K562 (cell line): ENCODE measurements around the gene MYL5. TPM values are rescaled to one million over a fixed set of nuclear protein-coding genes. Genes with fewer than 3 reads are reported as not detected.
A peak's percentile ranks its signal among the peaks of the same experiment; 100 is the strongest.

ENCODE experiments used
- ATAC-seq: fragments of 200-7000 bp; cut with Tn5 transposase; 3 replicates; pipeline ENCODE4 v1.9.1; 2020; ENCODE audit warnings: moderate library complexity
- BruUV-seq: library from RNA; stranded (reverse); fragments of 400-500 nt; replicated peaks from 2 replicates; lab custom pipeline; 2021; lab: Mats Ljungman, UMichigan
- CTCF ChIA-PET: fragments of 300-600 bp; formaldehyde crosslinking; extraction: SDS; loops from one replicate; lab custom pipeline; 2021; ENCODE audit warnings: low intra/inter-chr PET ratio; lab: Yijun Ruan, JAX
- POLR2A ChIA-PET: fragments of 300-600, 350-650 bp; sonication (Branson Sonifier 250); formaldehyde crosslinking; extraction: SDS; loops from one replicate; lab custom pipeline; 2021; ENCODE audit warnings: antibody characterized with exemption, inconsistent platforms; lab: Yijun Ruan, JAX
- DNase-seq, 4 experiments: peaks; one replicate each; pipeline versions ENCODE4 v3.0.0 to v3.0.0-alpha.2; 2011 to 2018; ENCODE audit warnings: low spot score in 3 of 4, mixed read lengths in 3 of 4; ENCODE audit errors: extremely low read depth in 1 of 4
- FAIRE-seq: peaks from 2 replicates; lab custom pipeline; 2011; peaks lifted over from hg19 to GRCh38; lab: Jason Lieb, UNC
- H2AFZ ChIP-seq: 2 replicates; pipeline ENCODE4 v1.6.0; 2011; ENCODE audit warnings: low read depth, low read length, control low read depth, inconsistent platforms
- H3K27ac ChIP-seq: fragments of 200-600 bp; 3 replicates; pipeline ENCODE4 v1.8.0; 2011; ENCODE audit warnings: low read depth, mild to moderate bottlenecking, control low read depth, inconsistent platforms, low read length, moderate library complexity, mixed read lengths; ENCODE audit errors: extremely low read depth
- H3K27me3 ChIP-seq, 2 experiments: fragments of 300-600 bp in 1 of 2; 2 replicates in 1 of 2; 3 replicates in 1 of 2; pipeline versions ENCODE4 v1.6.0 to v1.8.0; 2011; ENCODE audit warnings: inconsistent platforms in 2 of 2, low read length in 2 of 2, mild to moderate bottlenecking in 1 of 2, mixed read lengths in 1 of 2, moderate library complexity in 1 of 2; ENCODE audit not compliant: control insufficient read depth in 2 of 2, insufficient read depth in 2 of 2
- H3K36me3 ChIP-seq: fragments of 300-600 bp; 3 replicates; pipeline ENCODE4 v1.8.0; 2011; ENCODE audit warnings: mild to moderate bottlenecking, low read length, inconsistent platforms; ENCODE audit not compliant: control insufficient read depth, insufficient read depth
- H3K4me1 ChIP-seq, 2 experiments: fragments of 200-600 bp in 1 of 2; replicated peaks in 1 of 2; 2 replicates in 1 of 2; 3 replicates in 1 of 2; pipeline versions ENCODE4 v1.5.1 to v1.8.0; 2011; ENCODE audit warnings: inconsistent platforms in 2 of 2, low read length in 2 of 2, mild to moderate bottlenecking in 1 of 2, mixed read lengths in 1 of 2, moderate library complexity in 1 of 2; ENCODE audit not compliant: control insufficient read depth in 2 of 2, insufficient read depth in 2 of 2
- H3K4me2 ChIP-seq: 2 replicates; pipeline ENCODE4 v1.6.1; 2011; ENCODE audit warnings: low read length, control low read depth, inconsistent platforms, mixed read lengths; ENCODE audit not compliant: insufficient read depth
- H3K4me3 ChIP-seq: fragments of 200-600 bp; sonication (generic), shearing (Covaris generic); 2 replicates; pipeline ENCODE4 v1.5.1; 2016; ENCODE audit warnings: control low read depth, inconsistent platforms
- H3K79me2 ChIP-seq: fragments of 200-600 bp; 3 replicates; pipeline ENCODE4 v1.8.0; 2011; ENCODE audit warnings: low read length, inconsistent platforms; ENCODE audit not compliant: control insufficient read depth, insufficient read depth
- H3K9ac ChIP-seq, 2 experiments: 2 replicates each; pipeline versions ENCODE4 v1.6.0 to v1.6.1; 2011; ENCODE audit warnings: low read depth in 2 of 2, low read length in 2 of 2, control low read depth in 1 of 2, inconsistent platforms in 1 of 2, mild to moderate bottlenecking in 1 of 2, mixed read lengths in 1 of 2; ENCODE audit not compliant: insufficient read depth in 1 of 2
- H3K9me1 ChIP-seq: one replicate; pipeline ENCODE4 v1.6.0; 2011; ENCODE audit warnings: inconsistent platforms, mild to moderate bottlenecking, low read length, moderate library complexity; ENCODE audit not compliant: control insufficient read depth, insufficient read depth
- H3K9me3 ChIP-seq: replicated peaks from 2 replicates; pipeline ENCODE4 v1.5.1; 2011; ENCODE audit warnings: low read depth, low read length, inconsistent platforms; ENCODE audit not compliant: control insufficient read depth, insufficient read depth
- H4K20me1 ChIP-seq: replicated peaks from 2 replicates; pipeline ENCODE4 v1.6.1; 2011; ENCODE audit warnings: low read length, inconsistent platforms, mixed read lengths; ENCODE audit not compliant: control insufficient read depth, insufficient read depth
- EP300 ChIP-seq: IDR thresholded peaks from 2 replicates; pipeline ENCODE4 v1.6.1; 2012; ENCODE audit warnings: low read length, improper control_type of control experiment
- ETV6 ChIP-seq, 3 experiments: fragments of 150-350 bp in 1 of 3; sonication (generic) in 1 of 3; formaldehyde crosslinking in 1 of 3; IDR thresholded peaks; 2 replicates each; pipeline versions ENCODE4 v1.6.1 to v1.8.0; 2014 to 2022; ENCODE audit warnings: borderline replicate concordance in 2 of 3, low read depth in 2 of 3, antibody characterized with exemption in 1 of 3, low read length in 1 of 3, mild to moderate bottlenecking in 1 of 3, missing genetic modification reagents in 1 of 3
- GATAD2A ChIP-seq: fragments of 450-650 bp; IDR thresholded peaks from 2 replicates; pipeline ENCODE4 v1.6.1; 2017
- MCM3 ChIP-seq: fragments of 450-650 bp; IDR thresholded peaks from 2 replicates; pipeline ENCODE4 v1.6.1; 2016
- WGBS: fragments of 100-300 bp; shearing (Covaris generic); methylation state at CpG from one replicate; pipeline ENCODE4 v1.1.6; 2016; ENCODE audit warnings: low coverage, mixed read lengths; ENCODE audit not compliant: insufficient coverage; ENCODE audit errors: missing lambda C conversion rate; 5-methylcytosine and 5-hydroxymethylcytosine counted together
- in situ Hi-C: fragments of 300-500 bp; cut with MboI; formaldehyde crosslinking; loops from 4 replicates; pipeline ENCODE4 v1.15.0; 2018; ENCODE audit warnings: inconsistent platforms, mixed read lengths
- intact Hi-C: fragments of 100-400 bp; cut with micrococcal nuclease; formaldehyde crosslinking; loops from 2 replicates; pipeline ENCODE4 v1.14.2; 2022
- polyA plus RNA-seq, 8 experiments: library from polyadenylated mRNA; depleted of rRNA in 4 of 8; stranded (reverse) in 5 of 8; unstranded in 3 of 8; fragments of >200 nt; fragmentation: Nextera tagmentation in 2 of 8; fragmentation: Illumina TruSeq in 1 of 8; extraction: Ambion mirVana in 2 of 8; extraction: Trizol in 1 of 8; gene quantifications; 2 replicates each; pipeline versions ENCODE4 v1.2.1 to v1.2.3, GENCODE V29; 2011 to 2014; ENCODE audit warnings: inconsistent platforms in 1 of 8, missing spikeins in 1 of 8
- total RNA-seq, 7 experiments: library from RNA; depleted of rRNA in 6 of 7; stranded (reverse); fragments of >200 nt in 6 of 7; fragmentation: Illumina TruSeq in 2 of 7; extraction: Trizol in 2 of 7; gene quantifications; 2 replicates each; pipeline versions ENCODE4 v1.2.1 to v1.2.3, GENCODE V29; 2011 to 2021; ENCODE audit warnings: low replicate concordance in 1 of 7
- TF ChIP-seq, protein P1 (sequence below): fragments of 450-650 bp; IDR thresholded peaks from 2 replicates; pipeline ENCODE4 v1.6.1; 2016; ENCODE audit warnings: low read depth
- TF ChIP-seq, protein P2 (sequence below), 3 experiments: IDR thresholded peaks in 2 of 3; conservative IDR thresholded peaks in 1 of 3; 2 replicates each; pipeline ENCODE4 v1.5.1; 2011 to 2012; ENCODE audit warnings: low read length in 3 of 3, mild to moderate bottlenecking in 3 of 3, control low read depth in 2 of 3, improper control_type of control experiment in 1 of 3, inconsistent platforms in 1 of 3, low read depth in 1 of 3, mixed read lengths in 1 of 3, moderate library complexity in 1 of 3; ENCODE audit not compliant: insufficient read depth in 2 of 3

Gene MYL5
- total and polyA plus RNA-seq, 9 of the 15 experiments (the other 6 are each of a cell fraction or from before 2014, with no cell fraction given), result 1.4 to 10.0 (median 4.1) TPM

DNA sequence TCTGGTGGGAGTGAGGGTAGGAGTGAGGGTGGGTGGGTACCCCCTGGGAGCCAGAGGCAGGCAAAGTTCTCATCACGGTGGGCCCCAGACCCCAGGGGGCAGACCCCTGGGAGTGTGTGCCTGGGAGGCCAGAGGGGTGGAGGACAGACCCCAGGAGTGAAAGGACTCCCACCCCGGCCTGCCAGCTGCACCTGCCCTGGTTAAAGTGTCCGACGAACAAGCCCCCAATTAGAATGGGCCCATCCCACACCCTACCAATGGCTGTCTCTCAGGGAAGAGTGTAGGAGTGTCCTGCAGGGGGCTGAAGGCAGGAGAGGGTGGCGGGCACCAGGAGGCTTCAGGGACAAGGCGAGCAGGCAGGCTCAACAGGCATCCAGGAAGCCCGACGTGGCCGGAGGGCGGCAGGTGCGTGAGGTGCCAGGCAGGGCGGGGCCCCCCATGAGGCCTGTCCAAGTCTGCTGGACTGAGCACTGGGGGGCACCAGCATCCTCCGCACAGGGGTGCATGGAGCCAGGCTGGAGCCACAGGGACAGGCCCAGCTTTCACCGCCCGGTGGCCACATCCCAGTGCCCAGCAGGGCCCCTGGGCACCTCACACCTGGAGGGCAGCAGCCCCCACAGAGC, 40.3 kb upstream of the MYL5 start:
- intact Hi-C loops, result no loop called here
- Histone ChIP-seq H3K27ac (no peak overlapping the region), H3K9me3 (no peaks in the 10 kb centered on the region; the same call in 1 of the 2 replicates), H3K9me1 (no peaks in the 10 kb centered on the region), H3K79me2 (no peaks in the 10 kb centered on the region), H3K4me3 (no peak overlapping the region), H4K20me1 (no peaks in the 10 kb centered on the region), H3K27me3 (peaks cover 23 to 64% of the 10 kb centered on the region in 2 experiments), H2AFZ (no peak overlapping the region), H3K36me3 (no peaks in the 10 kb centered on the region), H3K4me1 (peaks cover 0 to 20% of the 10 kb centered on the region in 2 experiments; a peak in 2 of 5 replicates), H3K9ac (no peak overlapping the region)
- BruUV-seq, result no TSS peak
- POLR2A ChIA-PET, result no interaction called here
- in situ Hi-C loops, result no loop called here
- ATAC-seq (peak; percentile 63), DNase-seq (no peak), FAIRE-seq (no peak)
- WGBS, result 7% methylated on average over 15 of the region's 15 CpGs
- CTCF ChIA-PET, result no interaction called here
- no peak for TF ChIP-seq ETV6 (IDR thresholded peaks at IDR 0.05; ENCODE audit: borderline replicate concordance in 1 of 2, low read depth in 2 of 2, low read length in 1 of 2)
- no peak for TF ChIP-seq ETV6 (CRISPR knock-in tag; IDR thresholded peaks at IDR 0.05; ENCODE audit: borderline replicate concordance)
- TF ChIP-seq, protein P1, sequence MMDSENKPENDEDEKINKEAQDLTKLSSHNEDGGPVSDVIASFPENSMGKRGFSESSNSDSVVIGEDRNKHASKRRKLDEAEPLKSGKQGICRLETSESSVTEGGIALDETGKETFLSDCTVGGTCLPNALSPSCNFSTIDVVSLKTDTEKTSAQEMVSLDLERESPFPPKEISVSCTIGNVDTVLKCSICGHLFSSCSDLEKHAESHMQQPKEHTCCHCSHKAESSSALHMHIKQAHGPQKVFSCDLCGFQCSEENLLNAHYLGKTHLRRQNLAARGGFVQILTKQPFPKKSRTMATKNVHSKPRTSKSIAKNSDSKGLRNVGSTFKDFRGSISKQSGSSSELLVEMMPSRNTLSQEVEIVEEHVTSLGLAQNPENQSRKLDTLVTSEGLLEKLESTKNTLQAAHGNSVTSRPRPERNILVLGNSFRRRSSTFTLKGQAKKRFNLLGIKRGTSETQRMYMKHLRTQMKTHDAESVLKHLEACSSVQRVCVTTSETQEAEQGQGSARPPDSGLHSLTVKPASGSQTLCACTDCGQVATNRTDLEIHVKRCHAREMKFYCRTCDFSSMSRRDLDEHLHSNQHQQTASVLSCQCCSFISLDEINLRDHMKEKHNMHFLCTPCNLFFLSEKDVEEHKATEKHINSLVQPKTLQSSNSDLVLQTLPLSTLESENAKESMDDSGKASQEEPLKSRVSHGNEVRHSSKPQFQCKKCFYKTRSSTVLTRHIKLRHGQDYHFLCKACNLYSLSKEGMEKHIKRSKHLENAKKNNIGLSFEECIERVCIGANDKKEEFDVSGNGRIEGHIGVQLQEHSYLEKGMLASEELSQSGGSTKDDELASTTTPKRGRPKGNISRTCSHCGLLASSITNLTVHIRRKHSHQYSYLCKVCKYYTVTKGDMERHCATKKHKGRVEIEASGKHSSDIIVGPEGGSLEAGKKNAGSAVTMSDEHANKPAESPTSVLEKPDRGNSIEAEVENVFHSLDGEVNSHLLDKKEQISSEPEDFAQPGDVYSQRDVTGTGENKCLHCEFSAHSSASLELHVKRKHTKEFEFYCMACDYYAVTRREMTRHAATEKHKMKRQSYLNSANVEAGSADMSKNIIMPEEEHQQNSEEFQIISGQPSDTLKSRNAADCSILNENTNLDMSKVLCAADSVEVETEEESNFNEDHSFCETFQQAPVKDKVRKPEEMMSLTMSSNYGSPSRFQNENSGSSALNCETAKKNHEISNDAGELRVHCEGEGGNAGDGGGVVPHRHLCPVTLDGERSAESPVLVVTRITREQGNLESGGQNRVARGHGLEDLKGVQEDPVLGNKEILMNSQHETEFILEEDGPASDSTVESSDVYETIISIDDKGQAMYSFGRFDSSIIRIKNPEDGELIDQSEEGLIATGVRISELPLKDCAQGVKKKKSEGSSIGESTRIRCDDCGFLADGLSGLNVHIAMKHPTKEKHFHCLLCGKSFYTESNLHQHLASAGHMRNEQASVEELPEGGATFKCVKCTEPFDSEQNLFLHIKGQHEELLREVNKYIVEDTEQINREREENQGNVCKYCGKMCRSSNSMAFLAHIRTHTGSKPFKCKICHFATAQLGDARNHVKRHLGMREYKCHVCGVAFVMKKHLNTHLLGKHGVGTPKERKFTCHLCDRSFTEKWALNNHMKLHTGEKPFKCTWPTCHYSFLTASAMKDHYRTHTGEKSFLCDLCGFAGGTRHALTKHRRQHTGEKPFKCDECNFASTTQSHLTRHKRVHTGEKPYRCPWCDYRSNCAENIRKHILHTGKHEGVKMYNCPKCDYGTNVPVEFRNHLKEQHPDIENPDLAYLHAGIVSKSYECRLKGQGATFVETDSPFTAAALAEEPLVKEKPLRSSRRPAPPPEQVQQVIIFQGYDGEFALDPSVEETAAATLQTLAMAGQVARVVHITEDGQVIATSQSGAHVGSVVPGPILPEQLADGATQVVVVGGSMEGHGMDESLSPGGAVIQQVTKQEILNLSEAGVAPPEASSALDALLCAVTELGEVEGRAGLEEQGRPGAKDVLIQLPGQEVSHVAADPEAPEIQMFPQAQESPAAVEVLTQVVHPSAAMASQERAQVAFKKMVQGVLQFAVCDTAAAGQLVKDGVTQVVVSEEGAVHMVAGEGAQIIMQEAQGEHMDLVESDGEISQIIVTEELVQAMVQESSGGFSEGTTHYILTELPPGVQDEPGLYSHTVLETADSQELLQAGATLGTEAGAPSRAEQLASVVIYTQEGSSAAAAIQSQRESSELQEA, result no peak
- TF ChIP-seq, protein P2, sequence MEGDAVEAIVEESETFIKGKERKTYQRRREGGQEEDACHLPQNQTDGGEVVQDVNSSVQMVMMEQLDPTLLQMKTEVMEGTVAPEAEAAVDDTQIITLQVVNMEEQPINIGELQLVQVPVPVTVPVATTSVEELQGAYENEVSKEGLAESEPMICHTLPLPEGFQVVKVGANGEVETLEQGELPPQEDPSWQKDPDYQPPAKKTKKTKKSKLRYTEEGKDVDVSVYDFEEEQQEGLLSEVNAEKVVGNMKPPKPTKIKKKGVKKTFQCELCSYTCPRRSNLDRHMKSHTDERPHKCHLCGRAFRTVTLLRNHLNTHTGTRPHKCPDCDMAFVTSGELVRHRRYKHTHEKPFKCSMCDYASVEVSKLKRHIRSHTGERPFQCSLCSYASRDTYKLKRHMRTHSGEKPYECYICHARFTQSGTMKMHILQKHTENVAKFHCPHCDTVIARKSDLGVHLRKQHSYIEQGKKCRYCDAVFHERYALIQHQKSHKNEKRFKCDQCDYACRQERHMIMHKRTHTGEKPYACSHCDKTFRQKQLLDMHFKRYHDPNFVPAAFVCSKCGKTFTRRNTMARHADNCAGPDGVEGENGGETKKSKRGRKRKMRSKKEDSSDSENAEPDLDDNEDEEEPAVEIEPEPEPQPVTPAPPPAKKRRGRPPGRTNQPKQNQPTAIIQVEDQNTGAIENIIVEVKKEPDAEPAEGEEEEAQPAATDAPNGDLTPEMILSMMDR (IDR thresholded peaks at IDR 0.05 in 2 of 3, conservative IDR thresholded peaks at IDR 0.05 in 1 of 3; ENCODE audit: insufficient read depth in 2 of 3, low read depth in 1 of 3, low read length in 3 of 3), result 0 out of 6 replicates have a peak, but pooled peaks of 2 of the 3 experiments have one; percentile 4 to 13
- TF ChIP-seq MCM3, result no peak
- TF ChIP-seq EP300, result no peak
- TF ChIP-seq GATAD2A, result no peak
- TF ChIP-seq, all 486 proteins: peak for 1
- no peak overlapping the region for H3K4me2 ChIP-seq
